Naive thymus-derived CD4-positive, alpha-beta T cell (primary cell): ENCODE data around the gene PTPRCAP. TPM values are rescaled to one million over a fixed set of nuclear protein-coding genes. Genes with fewer than 3 reads are reported as not detected.
"Not testable (repeated sequence)": the region's sequence is repeated elsewhere in the genome, so short reads cannot be mapped to it uniquely, and the experiment has no call there.

Experiments
- ATAC-seq: fragments of 150-1000 bp; cut with Tn5 transposase; 2 replicates; pipeline ENCODE4 v1.10.0; 2021; ENCODE audit warnings: mild to moderate bottlenecking, moderate library complexity
- CTCF ChIA-PET: fragments of 350-600 bp; sonication (Branson Sonifier 250); formaldehyde crosslinking; loops from one replicate; lab custom pipeline; 2021; ENCODE audit warnings: antibody characterized with exemption; lab: Charles Lee
- POLR2A ChIA-PET: fragments of 350-600 bp; sonication (Branson Sonifier 250); formaldehyde crosslinking; loops from one replicate; lab custom pipeline; 2021; ENCODE audit warnings: antibody characterized with exemption, inconsistent platforms; lab: Charles Lee
- DNase-seq, 9 donors: peaks; one replicate each; pipeline versions ENCODE4 v3.0.0 to v3.0.0-alpha.2; 2020 to 2022; ENCODE audit warnings: mixed read lengths in 1 of 9
- H3K27ac ChIP-seq: one replicate; pipeline ENCODE4 v1.7.0; 2013; ENCODE audit warnings: mild to moderate bottlenecking, low read depth, low read length, moderate library complexity
- H3K27me3 ChIP-seq, 2 donors: one replicate each; pipeline ENCODE4 v1.7.0; 2013; ENCODE audit warnings: low read length in 2 of 2, mild to moderate bottlenecking in 2 of 2, moderate library complexity in 2 of 2; ENCODE audit not compliant: control insufficient read depth in 2 of 2, insufficient read depth in 2 of 2
- H3K36me3 ChIP-seq, 3 experiments: 1 replicate in 2 of 3; 2 replicates in 1 of 3; pipeline ENCODE4 v1.7.0; 2013; ENCODE audit warnings: low read length in 3 of 3, mild to moderate bottlenecking in 3 of 3, moderate library complexity in 1 of 3; ENCODE audit not compliant: insufficient read depth in 3 of 3, control insufficient read depth in 2 of 3
- H3K4me1 ChIP-seq, 2 donors: one replicate each; pipeline ENCODE4 v1.7.0; 2013; ENCODE audit warnings: low read length in 2 of 2, mild to moderate bottlenecking in 2 of 2, moderate library complexity in 1 of 2; ENCODE audit not compliant: control insufficient read depth in 2 of 2, insufficient read depth in 2 of 2
- H3K4me3 ChIP-seq: 2 replicates; pipeline ENCODE4 v1.7.0; 2013; ENCODE audit warnings: mild to moderate bottlenecking, low read length
- H3K9me3 ChIP-seq, 3 experiments: 1 replicate in 2 of 3; 2 replicates in 1 of 3; pipeline ENCODE4 v1.7.0; 2013; ENCODE audit warnings: low read length in 3 of 3; ENCODE audit not compliant: control insufficient read depth in 2 of 3
- H3K27ac Mint-ChIP-seq, 9 donors: one replicate each; pipeline ENCODE4 v1.8.0; 2020 to 2022; ENCODE audit warnings: mixed read lengths in 9 of 9, mild to moderate bottlenecking in 8 of 9, moderate library complexity in 5 of 9, inconsistent platforms in 2 of 9
- H3K27me3 Mint-ChIP-seq, 5 donors: one replicate each; pipeline ENCODE4 v1.8.0; 2021 to 2022; ENCODE audit warnings: mixed read lengths in 5 of 5, mild to moderate bottlenecking in 1 of 5
- H3K36me3 Mint-ChIP-seq, 5 donors: one replicate each; pipeline ENCODE4 v1.8.0; 2020 to 2022; ENCODE audit warnings: mixed read lengths in 5 of 5, mild to moderate bottlenecking in 3 of 5, inconsistent platforms in 1 of 5
- H3K4me1 Mint-ChIP-seq, 7 donors: one replicate each; pipeline ENCODE4 v1.8.0; 2020 to 2022; ENCODE audit warnings: mixed read lengths in 7 of 7, mild to moderate bottlenecking in 3 of 7, inconsistent platforms in 1 of 7
- H3K4me3 Mint-ChIP-seq, 10 donors: one replicate each; pipeline ENCODE4 v1.8.0; 2020 to 2022; ENCODE audit warnings: mild to moderate bottlenecking in 10 of 10, mixed read lengths in 10 of 10, moderate library complexity in 6 of 10, inconsistent platforms in 2 of 10
- H3K9me3 Mint-ChIP-seq, 11 donors: one replicate each; pipeline ENCODE4 v1.8.0; 2020 to 2022; ENCODE audit warnings: mixed read lengths in 11 of 11, mild to moderate bottlenecking in 4 of 11, inconsistent platforms in 1 of 11, moderate library complexity in 1 of 11
- intact Hi-C, 2 donors: fragments of 100-400 bp; cut with micrococcal nuclease; formaldehyde crosslinking; loops; one replicate each; pipeline ENCODE4 v1.15.1; 2023
- polyA plus RNA-seq, 2 donors: library from polyadenylated mRNA; unstranded; fragments of 300-500 nt; fragmentation: Illumina TruSeq; gene quantifications; one replicate each; pipeline ENCODE4 v1.2.3, GENCODE V29; 2021
- total RNA-seq, 6 experiments: library from RNA in 5 of 6; stranded (reverse) in 5 of 6; gene quantifications; 1 replicate in 5 of 6; 2 replicates in 1 of 6; pipeline ENCODE4 v1.2.3 and lab custom pipeline; 2021 to 2026

PTPRCAP gene
- total and polyA plus RNA-seq, 7 experiments from 2014 or later: 134 to 670 (median 219) TPM

GRCh38 chr11:67483831-67484665 is 46.6 kb upstream of the PTPRCAP start:
- peak overlapping the region; percentile 80 for H3K27ac ChIP-seq
- Mint-ChIP-seq H3K9me3 (no peaks in the 10 kb centered on the region), H3K4me3 (peak overlapping the region; percentile 90 to 100 (median 96)), H3K4me1 (peaks cover 43 to 60% (median 53%) of the 10 kb centered on the region in 7 donors), H3K27ac (peak overlapping the region; percentile 95 to 100 (median 99)), H3K36me3 (peaks cover 5 to 43% (median 9%) of the 10 kb centered on the region in 5 donors), H3K27me3 (peaks cover 0 to 5% (median 0%) of the 10 kb centered on the region in 5 donors)
- peak overlapping the region; percentile 80 for H3K4me3 ChIP-seq
- H3K27me3 ChIP-seq: no peaks in the 10 kb centered on the region
- H3K4me1 ChIP-seq: peaks cover 42 to 44% of the 10 kb centered on the region in 2 donors
- ATAC-seq (peak; percentile 52), DNase-seq (peak in 8 of 9 donors; percentile 55 to 89 (median 84))
- H3K9me3 ChIP-seq: no peaks in the 10 kb centered on the region
- CTCF ChIA-PET: interaction anchor here (0.5 to 3.7 kb wide), 9 partner anchors 14 to 547 kb away, joined by 3 to 11 read pairs (median 3); partner anchors contain the start of genes PITPNM1 and PTPRCAP
- POLR2A ChIA-PET: interaction anchor here (0.6 to 5.9 kb wide), 32 partner anchors 9 to 1216 kb away, joined by 3 to 122 read pairs (median 6); partner anchors contain the start of genes CDK2AP2, PITPNM1, POLD4 and PPP1CA
- intact Hi-C loops: loop anchor here (1.0 to 10.0 kb wide), 17 partner anchors 15 to 1199 kb away; partner anchors contain the start of genes POLD4 (in 2 of the 2), PTPRCAP (in 2 of the 2), RPS6KB2 (in 2 of the 2) and KDM2A (in 1 of the 2)
- H3K36me3 ChIP-seq: peaks cover 5 to 25% (median 8%) of the 10 kb centered on the region in 3 experiments

GRCh38 chr11:67482827-67483798 is 45.6 kb upstream of the PTPRCAP start, which contains the start of gene AIP:
Gene AIP, plus strand, starts transcription at chr11:67483026. Its CDS starts 133 bp downstream, at chr11:67483159.
- peak within 1 kb of the TSS; percentile 80 for H3K27ac ChIP-seq
- Mint-ChIP-seq H3K9me3 (no peaks in the 10 kb centered on the region), H3K36me3 (peaks cover 5 to 36% (median 8%) of the 10 kb centered on the region in 5 donors), H3K27me3 (peaks cover 0 to 5% (median 0%) of the 10 kb centered on the region in 5 donors), H3K4me1 (peaks cover 40 to 57% (median 51%) of the 10 kb centered on the region in 7 donors), H3K27ac (peak within 1 kb of the TSS; percentile 95 to 100 (median 99)), H3K4me3 (peak within 1 kb of the TSS; percentile 90 to 100 (median 96))
- H3K4me3 ChIP-seq: peak within 1 kb of the TSS; percentile 80
- ChIA-PET CTCF (interaction anchor here (0.8 to 3.7 kb wide), 10 partner anchors 15 to 131 kb away, joined by 3 to 11 read pairs (median 4); partner anchors contain the start of genes PITPNM1, POLD4 and PTPRCAP), POLR2A (interaction anchor here (0.5 to 5.9 kb wide), 39 partner anchors 8 to 641 kb away, joined by 3 to 122 read pairs (median 4); partner anchors contain the start of genes CDK2AP2, PITPNM1, POLD4 and PPP1CA)
- H3K4me1 ChIP-seq: peaks cover 40 to 42% of the 10 kb centered on the region in 2 donors
- peak; percentile 89 for ATAC-seq
- peak; percentile 88 to 99 (median 98) for DNase-seq
- peaks cover 5 to 16% (median 7%) of the 10 kb centered on the region in 3 experiments for H3K36me3 ChIP-seq
- intact Hi-C loops: loop anchor here (1.0 to 10.0 kb wide), 13 partner anchors 14 to 1198 kb away; partner anchors contain the start of genes PTPRCAP (in 2 of the 2), RPS6KB2 (in 2 of the 2), TMEM134 (in 2 of the 2) and KDM2A (in 1 of the 2)
- no peaks in the 10 kb centered on the region for H3K9me3 ChIP-seq
- H3K27me3 ChIP-seq: no peaks in the 10 kb centered on the region

GRCh38 chr11:67482275-67482826 is 44.9 kb upstream of the PTPRCAP start:
- peak overlapping the region; percentile 80 for H3K27ac ChIP-seq
- H3K36me3 ChIP-seq: peaks cover 0 to 8% (median 4%) of the 10 kb centered on the region in 3 experiments
- peak overlapping the region; percentile 90 to 100 (median 96) for H3K4me3 Mint-ChIP-seq
- POLR2A ChIA-PET: interaction anchor here (0.5 to 5.9 kb wide), 39 partner anchors 9 to 640 kb away, joined by 3 to 122 read pairs (median 4); partner anchors contain the start of genes CDK2AP2, PITPNM1, POLD4 and PPP1CA
- intact Hi-C loops: loop anchor here (1.0 to 10.0 kb wide), 7 partner anchors 13 to 1198 kb away; partner anchors contain the start of genes KDM2A (in 1 of the 2), PTPRCAP (in 1 of the 2), RBM4B (in 1 of the 2) and RPS6KB2 (in 1 of the 2)
- H3K4me1 ChIP-seq: peaks cover 37 to 40% of the 10 kb centered on the region in 2 donors
- H3K4me1 Mint-ChIP-seq: peaks cover 34 to 49% (median 43%) of the 10 kb centered on the region in 7 donors
- H3K27me3 ChIP-seq: no peaks in the 10 kb centered on the region
- H3K9me3 ChIP-seq: no peaks in the 10 kb centered on the region
- DNase-seq: peak in 1 of 9 donors; percentile 10
- peaks cover 0 to 5% (median 0%) of the 10 kb centered on the region in 5 donors for H3K27me3 Mint-ChIP-seq
- peaks cover 0 to 29% (median under 1%) of the 10 kb centered on the region in 5 donors for H3K36me3 Mint-ChIP-seq
- peak; percentile 19 for ATAC-seq
- H3K4me3 ChIP-seq: peak overlapping the region; percentile 80
- CTCF ChIA-PET: interaction anchor here (0.6 to 3.7 kb wide), 9 partner anchors 14 to 1844 kb away, joined by 3 to 11 read pairs (median 3); partner anchors contain the start of genes POLD4, PPP1CA and PTPRCAP
- H3K9me3 Mint-ChIP-seq: no peaks in the 10 kb centered on the region
- H3K27ac Mint-ChIP-seq: peak overlapping the region; percentile 95 to 100 (median 99)

- H3K9me3 Mint-ChIP-seq, ATAC-seq, DNase-seq, H3K27me3 ChIP-seq, H3K36me3 ChIP-seq, H3K4me3 ChIP-seq, H3K27ac ChIP-seq, H3K9me3 ChIP-seq, H3K4me1 Mint-ChIP-seq, H3K27ac Mint-ChIP-seq, H3K36me3 Mint-ChIP-seq, H3K4me1 ChIP-seq, intact Hi-C loops, H3K4me3 Mint-ChIP-seq: not testable (repeated sequence)
- peaks cover 0 to 17% (median 0%) of the 10 kb centered on the region in 5 donors for H3K27me3 Mint-ChIP-seq
- CTCF ChIA-PET: interaction anchor here (1.7 kb wide), 1 partner anchor 95 kb away, joined by 5 read pairs; no protein-coding TSS in a partner anchor
- POLR2A ChIA-PET: interaction anchor here (0.6 to 1.5 kb wide), 5 partner anchors 14 to 85 kb away, joined by 3 to 5 read pairs (median 3); no protein-coding TSS in a partner anchor
Measured at GRCh38 chr11:67477344-67478050, 40.0 kb upstream of the PTPRCAP start.

GRCh38 chr11:67476692-67477091 is 39.2 kb upstream of the PTPRCAP start:
- intact Hi-C loops, H3K27ac ChIP-seq, H3K9me3 Mint-ChIP-seq, DNase-seq, H3K27me3 ChIP-seq, H3K4me1 ChIP-seq, H3K27ac Mint-ChIP-seq, H3K9me3 ChIP-seq, H3K36me3 ChIP-seq, H3K36me3 Mint-ChIP-seq, H3K4me3 Mint-ChIP-seq, H3K4me3 ChIP-seq, H3K4me1 Mint-ChIP-seq, ATAC-seq: not testable (repeated sequence)
- ChIA-PET POLR2A (interaction anchor here (0.6 to 1.5 kb wide), 8 partner anchors 8 to 84 kb away, joined by 3 to 5 read pairs (median 4); no protein-coding TSS in a partner anchor), CTCF (interaction anchor here (0.6 to 1.7 kb wide), 2 partner anchors 94 to 132 kb away, joined by 3 to 5 read pairs; no protein-coding TSS in a partner anchor)
- peaks cover 0 to 17% (median 0%) of the 10 kb centered on the region in 5 donors for H3K27me3 Mint-ChIP-seq
